Liver (tissue), 3 donors: Measurements from ENCODE around the gene BIRC6.

Experiments
- ATF3 ChIP-seq: IDR thresholded peaks from 2 replicates; pipeline ENCODE4 v1.6.1; 2016; ENCODE audit warnings: antibody characterized with exemption
- CTCF ChIP-seq: fragments of 150-350 bp; IDR thresholded peaks from 2 replicates; pipeline ENCODE4 v1.5.1; 2017; ENCODE audit warnings: improper control_type of control experiment, low read depth, low read length; ENCODE audit not compliant: missing input control
- GABPA ChIP-seq, 2 donors: IDR thresholded peaks in 1 of 2; conservative IDR thresholded peaks in 1 of 2; 2 replicates each; pipeline ENCODE4 v1.6.1; 2016; ENCODE audit warnings: antibody characterized with exemption in 2 of 2, mild to moderate bottlenecking in 1 of 2, moderate library complexity in 1 of 2
- JUND ChIP-seq, 2 donors: IDR thresholded peaks; 2 replicates each; pipeline ENCODE4 v1.6.1; 2016; ENCODE audit warnings: antibody characterized with exemption in 2 of 2
- RAD21 ChIP-seq, 2 donors: IDR thresholded peaks; 2 replicates each; pipeline ENCODE4 v1.6.1; 2016; ENCODE audit warnings: antibody characterized with exemption in 2 of 2, mild to moderate bottlenecking in 2 of 2
- REST ChIP-seq: IDR thresholded peaks from 2 replicates; pipeline ENCODE4 v1.6.1; 2016; ENCODE audit warnings: antibody characterized with exemption, mild to moderate bottlenecking
- RXRA ChIP-seq, 2 donors: IDR thresholded peaks; 2 replicates each; pipeline ENCODE4 v1.6.1; 2017 to 2018; ENCODE audit warnings: antibody characterized with exemption in 2 of 2, mild to moderate bottlenecking in 1 of 2
- TAF1 ChIP-seq: conservative IDR thresholded peaks from 2 replicates; pipeline ENCODE4 v1.6.1; 2016; ENCODE audit warnings: antibody characterized with exemption, mild to moderate bottlenecking
- ZBTB33 ChIP-seq: IDR thresholded peaks from 2 replicates; pipeline ENCODE4 v1.6.1; 2016; ENCODE audit warnings: antibody characterized with exemption
- donor health status: healthy.
- donor health status: healthy.

GRCh38 chr2:32452338-32453064 lies 95.7 kb downstream of the BIRC6 start:
- TF ChIP-seq CTCF (no peak), GABPA (IDR thresholded peaks at IDR 0.05 in 1 of 2, conservative IDR thresholded peaks at IDR 0.05 in 1 of 2) (no peak), JUND (IDR thresholded peaks at IDR 0.05) (no peak), RAD21 (IDR thresholded peaks at IDR 0.05) (no peak), REST (no peak), RXRA (IDR thresholded peaks at IDR 0.05) (no peak), TAF1 (no peak), ATF3 (no peak), ZBTB33 (no peak)
